ENCODE data around the gene YAF2. TPM values are rescaled to one million over a fixed set of nuclear protein-coding genes. Genes with fewer than 3 reads are reported as not detected.

YAF2 gene
- total and polyA plus RNA-seq, 2 donors (not counting 3 experiments of a cell fraction or from before 2014, with no cell fraction given), result 6.9 to 29.2 TPM

- no peaks in the 10 kb centered on the region for H3K4me1 ChIP-seq (ENCODE audit: control insufficient read depth, extremely low read depth, insufficient read depth, low read length)
- dilution Hi-C loops (cut with MboI; ENCODE audit: extremely low pct_ligation_motif_present, low sequenced_read_pairs), result no loop called here
- no peaks in the 10 kb centered on the region for H3K79me2 ChIP-seq (ENCODE audit: control insufficient read depth, insufficient read depth, low read length)
- intact Hi-C loops (cut with micrococcal nuclease), result no loop called here
- BruUV-seq (replicated peaks), result no TSS peak
- FAIRE-seq, result no peak
- POLR2A ChIA-PET, result no interaction called here
- H3K4me2 ChIP-seq (ENCODE audit: insufficient read depth, low read length), result no peak overlapping the region
- CTCF ChIA-PET, result no interaction called here
- no peak overlapping the region for H3K27ac ChIP-seq (ENCODE audit: insufficient read depth, low read depth, low read length)
- H3K9ac ChIP-seq (replicated peaks; ENCODE audit: extremely low read depth, insufficient read depth, low read length), result no peak overlapping the region
- H3K9me3 ChIP-seq (replicated peaks; ENCODE audit: control insufficient read depth, insufficient read depth, low read length), result no peaks in the 10 kb centered on the region
- H3K36me3 ChIP-seq (ENCODE audit: control insufficient read depth in 2 of 2, extremely low read depth in 1 of 2, insufficient read depth in 2 of 2, low read length in 2 of 2), result no peaks in the 10 kb centered on the region
- TF ChIP-seq GATA2 (IDR thresholded peaks at IDR 0.05; ENCODE audit: insufficient read depth, insufficient read length, low read depth, low read length) (no peak), MAX (IDR thresholded peaks at IDR 0.05; ENCODE audit: insufficient read depth, insufficient read length) (no peak), POLR2A (IDR thresholded peaks at IDR 0.05; ENCODE audit: low read depth, low read length) (no peak), JUN (IDR thresholded peaks at IDR 0.05; ENCODE audit: borderline replicate concordance, insufficient read depth, insufficient read length, low read depth) (no peak), FOS (IDR thresholded peaks at IDR 0.05; ENCODE audit: borderline replicate concordance, insufficient read depth, low read length) (no peak), POLR2AphosphoS5 (IDR thresholded peaks at IDR 0.05; ENCODE audit: insufficient read depth, low read depth, low read length) (no peak), CTCF (IDR thresholded peaks at IDR 0.05; ENCODE audit: extremely low read depth in 1 of 2, insufficient read depth in 1 of 2, low read depth in 1 of 2, low read length in 2 of 2) (no peak), EZH2 (IDR thresholded peaks at IDR 0.05; ENCODE audit: borderline replicate concordance, low read depth, low read length, severe bottlenecking) (no peak), MYC (IDR thresholded peaks at IDR 0.05; ENCODE audit: low read depth, low read length) (no peak)
- DNase-seq (ENCODE audit: low read depth, low spot score), result no peak
- H2AFZ ChIP-seq (ENCODE audit: low read depth, low read length), result no peak overlapping the region
- H3K27me3 ChIP-seq (ENCODE audit: control insufficient read depth in 2 of 2, insufficient read depth in 2 of 2, low read length in 2 of 2), result peaks cover 5% of the 10 kb centered on the region in 2 experiments
- H4K20me1 ChIP-seq (replicated peaks; ENCODE audit: control insufficient read depth, extremely low read depth, insufficient read depth, low read length), result no peaks in the 10 kb centered on the region
- no peak overlapping the region for H3K4me3 ChIP-seq (replicated peaks in 1 of 3; ENCODE audit: insufficient read depth in 1 of 3, low read depth in 1 of 3, low read length in 3 of 3)
- no peaks in the 10 kb centered on the region for H3K9me1 ChIP-seq (replicated peaks; ENCODE audit: control insufficient read depth, extremely low read depth, insufficient read depth, low read length)
These were observed 47.4 kb upstream of the YAF2 start for GRCh38 chr12:42285431-42285830.
